GM23248 (cell line): ENCODE results near the gene FNDC8.

Experiments used
- EZH2 ChIP-seq: fragments of 200-600 bp; sonication (generic); IDR thresholded peaks from 2 replicates; pipeline ENCODE4 v1.6.1; 2018; ENCODE audit warnings: antibody characterized with exemption, mild to moderate bottlenecking; ENCODE audit not compliant: insufficient read depth, poor library complexity, severe bottlenecking
- EZH2phosphoT487 ChIP-seq: fragments of 200-600 bp; sonication (generic); IDR thresholded peaks from 2 replicates; pipeline ENCODE4 v1.6.1; 2018; ENCODE audit warnings: antibody characterized with exemption, moderate library complexity, mild to moderate bottlenecking, low read depth; ENCODE audit not compliant: insufficient read depth

GRCh38 chr17:35084987-35085386, 36.4 kb upstream of the FNDC8 start:
- TF ChIP-seq EZH2phosphoT487 (no peak), EZH2 (no peak)
